K562 (cell line): ENCODE measurements around the gene KATNB1. TPM values are rescaled to one million over a fixed set of nuclear protein-coding genes. Genes with fewer than 3 reads are reported as not detected.

Source experiments
- ATAC-seq: fragments of 200-7000 bp; cut with Tn5 transposase; 3 replicates; pipeline ENCODE4 v1.9.1; 2020; ENCODE audit warnings: moderate library complexity
- BruUV-seq: library from RNA; stranded (reverse); fragments of 400-500 nt; replicated peaks from 2 replicates; lab custom pipeline; 2021; lab: Mats Ljungman, UMichigan
- CTCF ChIA-PET: fragments of 300-600 bp; formaldehyde crosslinking; extraction: SDS; loops from one replicate; lab custom pipeline; 2021; ENCODE audit warnings: low intra/inter-chr PET ratio; lab: Yijun Ruan, JAX
- POLR2A ChIA-PET: fragments of 300-600, 350-650 bp; sonication (Branson Sonifier 250); formaldehyde crosslinking; extraction: SDS; loops from one replicate; lab custom pipeline; 2021; ENCODE audit warnings: antibody characterized with exemption, inconsistent platforms; lab: Yijun Ruan, JAX
- DNase-seq, 4 experiments: peaks; one replicate each; pipeline versions ENCODE4 v3.0.0 to v3.0.0-alpha.2; 2011 to 2018; ENCODE audit warnings: low spot score in 3 of 4, mixed read lengths in 3 of 4; ENCODE audit errors: extremely low read depth in 1 of 4
- FAIRE-seq: peaks from 2 replicates; lab custom pipeline; 2011; peaks lifted over from hg19 to GRCh38; lab: Jason Lieb, UNC
- H2AFZ ChIP-seq: 2 replicates; pipeline ENCODE4 v1.6.0; 2011; ENCODE audit warnings: low read depth, low read length, control low read depth, inconsistent platforms
- H3K27ac ChIP-seq: fragments of 200-600 bp; 3 replicates; pipeline ENCODE4 v1.8.0; 2011; ENCODE audit warnings: low read depth, mild to moderate bottlenecking, control low read depth, inconsistent platforms, low read length, moderate library complexity, mixed read lengths; ENCODE audit errors: extremely low read depth
- H3K27me3 ChIP-seq, 2 experiments: fragments of 300-600 bp in 1 of 2; 2 replicates in 1 of 2; 3 replicates in 1 of 2; pipeline versions ENCODE4 v1.6.0 to v1.8.0; 2011; ENCODE audit warnings: inconsistent platforms in 2 of 2, low read length in 2 of 2, mild to moderate bottlenecking in 1 of 2, mixed read lengths in 1 of 2, moderate library complexity in 1 of 2; ENCODE audit not compliant: control insufficient read depth in 2 of 2, insufficient read depth in 2 of 2
- H3K36me3 ChIP-seq: fragments of 300-600 bp; 3 replicates; pipeline ENCODE4 v1.8.0; 2011; ENCODE audit warnings: mild to moderate bottlenecking, low read length, inconsistent platforms; ENCODE audit not compliant: control insufficient read depth, insufficient read depth
- H3K4me1 ChIP-seq, 2 experiments: fragments of 200-600 bp in 1 of 2; replicated peaks in 1 of 2; 2 replicates in 1 of 2; 3 replicates in 1 of 2; pipeline versions ENCODE4 v1.5.1 to v1.8.0; 2011; ENCODE audit warnings: inconsistent platforms in 2 of 2, low read length in 2 of 2, mild to moderate bottlenecking in 1 of 2, mixed read lengths in 1 of 2, moderate library complexity in 1 of 2; ENCODE audit not compliant: control insufficient read depth in 2 of 2, insufficient read depth in 2 of 2
- H3K4me2 ChIP-seq: 2 replicates; pipeline ENCODE4 v1.6.1; 2011; ENCODE audit warnings: low read length, control low read depth, inconsistent platforms, mixed read lengths; ENCODE audit not compliant: insufficient read depth
- H3K4me3 ChIP-seq: fragments of 200-600 bp; sonication (generic), shearing (Covaris generic); 2 replicates; pipeline ENCODE4 v1.5.1; 2016; ENCODE audit warnings: control low read depth, inconsistent platforms
- H3K79me2 ChIP-seq: fragments of 200-600 bp; 3 replicates; pipeline ENCODE4 v1.8.0; 2011; ENCODE audit warnings: low read length, inconsistent platforms; ENCODE audit not compliant: control insufficient read depth, insufficient read depth
- H3K9ac ChIP-seq, 2 experiments: 2 replicates each; pipeline versions ENCODE4 v1.6.0 to v1.6.1; 2011; ENCODE audit warnings: low read depth in 2 of 2, low read length in 2 of 2, control low read depth in 1 of 2, inconsistent platforms in 1 of 2, mild to moderate bottlenecking in 1 of 2, mixed read lengths in 1 of 2; ENCODE audit not compliant: insufficient read depth in 1 of 2
- H3K9me1 ChIP-seq: one replicate; pipeline ENCODE4 v1.6.0; 2011; ENCODE audit warnings: inconsistent platforms, mild to moderate bottlenecking, low read length, moderate library complexity; ENCODE audit not compliant: control insufficient read depth, insufficient read depth
- H3K9me3 ChIP-seq: replicated peaks from 2 replicates; pipeline ENCODE4 v1.5.1; 2011; ENCODE audit warnings: low read depth, low read length, inconsistent platforms; ENCODE audit not compliant: control insufficient read depth, insufficient read depth
- H4K20me1 ChIP-seq: replicated peaks from 2 replicates; pipeline ENCODE4 v1.6.1; 2011; ENCODE audit warnings: low read length, inconsistent platforms, mixed read lengths; ENCODE audit not compliant: control insufficient read depth, insufficient read depth
- ADNP ChIP-seq: fragments of 200-800 bp; sonication (Bioruptor generic); IDR thresholded peaks from 2 replicates; pipeline ENCODE4 v1.6.1; 2016; ENCODE audit warnings: missing genetic modification characterization, missing compliant biosample characterization
- EGR1 ChIP-seq: fragments of 450-650 bp; conservative IDR thresholded peaks from 2 replicates; pipeline ENCODE4 v1.6.1; 2017; ENCODE audit warnings: mild to moderate bottlenecking
- HIVEP1 ChIP-seq: fragments of 250-450 bp; sonication (Bioruptor Pico); IDR thresholded peaks from 2 replicates; pipeline ENCODE4 v1.4.0; 2020; ENCODE audit warnings: mild to moderate bottlenecking
- IFI16 ChIP-seq: fragments of 250-450 bp; sonication (Bioruptor Pico); IDR thresholded peaks from 2 replicates; pipeline ENCODE4 v2.1.2; 2022; ENCODE audit warnings: mild to moderate bottlenecking, inconsistent platforms
- POLR2G ChIP-seq: fragments of 200-400 bp; formaldehyde crosslinking; IDR thresholded peaks from 2 replicates; pipeline ENCODE4 v1.6.1; 2017; ENCODE audit warnings: low read depth, mild to moderate bottlenecking, antibody characterized with exemption, low read length, moderate library complexity
- U2AF1 ChIP-seq: fragments of 200-400 bp; formaldehyde crosslinking; optimal IDR thresholded peaks from 2 replicates; pipeline ENCODE3; 2017; ENCODE audit warnings: mild to moderate bottlenecking, low read depth, low read length, moderate library complexity
- WGBS: fragments of 100-300 bp; shearing (Covaris generic); methylation state at CpG from one replicate; pipeline ENCODE4 v1.1.6; 2016; ENCODE audit warnings: low coverage, mixed read lengths; ENCODE audit not compliant: insufficient coverage; ENCODE audit errors: missing lambda C conversion rate; 5-methylcytosine and 5-hydroxymethylcytosine counted together
- in situ Hi-C: fragments of 300-500 bp; cut with MboI; formaldehyde crosslinking; loops from 4 replicates; pipeline ENCODE4 v1.15.0; 2018; ENCODE audit warnings: inconsistent platforms, mixed read lengths
- intact Hi-C: fragments of 100-400 bp; cut with micrococcal nuclease; formaldehyde crosslinking; loops from 2 replicates; pipeline ENCODE4 v1.14.2; 2022
- polyA plus RNA-seq, 8 experiments: library from polyadenylated mRNA; depleted of rRNA in 4 of 8; stranded (reverse) in 5 of 8; unstranded in 3 of 8; fragments of >200 nt; fragmentation: Nextera tagmentation in 2 of 8; fragmentation: Illumina TruSeq in 1 of 8; extraction: Ambion mirVana in 2 of 8; extraction: Trizol in 1 of 8; gene quantifications; 2 replicates each; pipeline versions ENCODE4 v1.2.1 to v1.2.3, GENCODE V29; 2011 to 2014; ENCODE audit warnings: inconsistent platforms in 1 of 8, missing spikeins in 1 of 8
- total RNA-seq, 7 experiments: library from RNA; depleted of rRNA in 6 of 7; stranded (reverse); fragments of >200 nt in 6 of 7; fragmentation: Illumina TruSeq in 2 of 7; extraction: Trizol in 2 of 7; gene quantifications; 2 replicates each; pipeline versions ENCODE4 v1.2.1 to v1.2.3, GENCODE V29; 2011 to 2021; ENCODE audit warnings: low replicate concordance in 1 of 7
- TF ChIP-seq, protein P1 (sequence below): sonication (generic); formaldehyde crosslinking; IDR thresholded peaks from 2 replicates; pipeline ENCODE4 v1.8.1; 2023; ENCODE audit warnings: mild to moderate bottlenecking, missing genetic modification reagents
- TF ChIP-seq, protein P2 (sequence below): fragments of 450-650 bp; formaldehyde crosslinking; conservative IDR thresholded peaks from 2 replicates; pipeline ENCODE4 v1.4.0; 2022; ENCODE audit warnings: mild to moderate bottlenecking, missing genetic modification characterization

KATNB1 gene
- total and polyA plus RNA-seq, 9 of the 15 experiments (the other 6 are each of a cell fraction or from before 2014, with no cell fraction given) = 1.2 to 52.6 (median 21.9) TPM

GRCh38 chr16:57758331-57759117 lies 23.0 kb downstream of the KATNB1 start:
- intact Hi-C loops = no loop called here
- Histone ChIP-seq H2AFZ (no peak overlapping the region), H3K79me2 (no peaks in the 10 kb centered on the region), H3K4me2 (no peak overlapping the region)
- TF ChIP-seq, protein P1, sequence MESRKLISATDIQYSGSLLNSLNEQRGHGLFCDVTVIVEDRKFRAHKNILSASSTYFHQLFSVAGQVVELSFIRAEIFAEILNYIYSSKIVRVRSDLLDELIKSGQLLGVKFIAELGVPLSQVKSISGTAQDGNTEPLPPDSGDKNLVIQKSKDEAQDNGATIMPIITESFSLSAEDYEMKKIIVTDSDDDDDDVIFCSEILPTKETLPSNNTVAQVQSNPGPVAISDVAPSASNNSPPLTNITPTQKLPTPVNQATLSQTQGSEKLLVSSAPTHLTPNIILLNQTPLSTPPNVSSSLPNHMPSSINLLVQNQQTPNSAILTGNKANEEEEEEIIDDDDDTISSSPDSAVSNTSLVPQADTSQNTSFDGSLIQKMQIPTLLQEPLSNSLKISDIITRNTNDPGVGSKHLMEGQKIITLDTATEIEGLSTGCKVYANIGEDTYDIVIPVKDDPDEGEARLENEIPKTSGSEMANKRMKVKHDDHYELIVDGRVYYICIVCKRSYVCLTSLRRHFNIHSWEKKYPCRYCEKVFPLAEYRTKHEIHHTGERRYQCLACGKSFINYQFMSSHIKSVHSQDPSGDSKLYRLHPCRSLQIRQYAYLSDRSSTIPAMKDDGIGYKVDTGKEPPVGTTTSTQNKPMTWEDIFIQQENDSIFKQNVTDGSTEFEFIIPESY (CRISPR knock-in tag) = 0 out of 2 replicates have a peak, but pooled peaks have one; percentile 52
- TF ChIP-seq HIVEP1 (CRISPR knock-in tag) (no peak), U2AF1 (no peak), IFI16 (CRISPR knock-in tag) (no peak), ADNP (no peak), POLR2G (peak; percentile 63), EGR1 (0 out of 2 replicates have a peak, but pooled peaks have one; percentile 14)
- TF ChIP-seq, protein P2, sequence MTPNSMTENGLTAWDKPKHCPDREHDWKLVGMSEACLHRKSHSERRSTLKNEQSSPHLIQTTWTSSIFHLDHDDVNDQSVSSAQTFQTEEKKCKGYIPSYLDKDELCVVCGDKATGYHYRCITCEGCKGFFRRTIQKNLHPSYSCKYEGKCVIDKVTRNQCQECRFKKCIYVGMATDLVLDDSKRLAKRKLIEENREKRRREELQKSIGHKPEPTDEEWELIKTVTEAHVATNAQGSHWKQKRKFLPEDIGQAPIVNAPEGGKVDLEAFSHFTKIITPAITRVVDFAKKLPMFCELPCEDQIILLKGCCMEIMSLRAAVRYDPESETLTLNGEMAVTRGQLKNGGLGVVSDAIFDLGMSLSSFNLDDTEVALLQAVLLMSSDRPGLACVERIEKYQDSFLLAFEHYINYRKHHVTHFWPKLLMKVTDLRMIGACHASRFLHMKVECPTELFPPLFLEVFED = no peak
- TF ChIP-seq, all 486 proteins: peak for 3
- no peaks in the 10 kb centered on the region for H3K9me1 ChIP-seq
- in situ Hi-C loops = loop anchor here (10.0 kb wide), 1 partner anchor 246 kb away; the partner anchor contains the start of genes USB1 and ZNF319
- DNase-seq = no peak
- H3K9ac ChIP-seq = peak overlapping the region in 1 of 2 experiments; percentile 65; a peak in 1 of 4 replicates
- H3K4me3 ChIP-seq = no peak overlapping the region
- no peaks in the 10 kb centered on the region for H3K27me3 ChIP-seq
- BruUV-seq = TSS peak; percentile 75
- no peak for ATAC-seq
- no peak for FAIRE-seq
- H3K9me3 ChIP-seq = no peaks in the 10 kb centered on the region
- ChIA-PET POLR2A (interaction anchor here (0.6 kb wide), 2 partner anchors 194 to 339 kb away, joined by 3 read pairs; no protein-coding TSS in a partner anchor), CTCF (interaction anchor here (1.6 to 1.7 kb wide), 2 partner anchors 104 to 242 kb away, joined by 5 to 7 read pairs; partner anchors contain the start of genes USB1 and ZNF319)
- peaks cover 0 to 56% of the 10 kb centered on the region in 2 experiments; a peak in 3 of 5 replicates for H3K4me1 ChIP-seq
- peaks cover 85% of the 10 kb centered on the region; the same call in 2 of the 3 replicates for H3K36me3 ChIP-seq
- no peak overlapping the region for H3K27ac ChIP-seq
- peaks cover 4% of the 10 kb centered on the region for H4K20me1 ChIP-seq
- WGBS = 84% methylated on average over 26 of the region's 33 CpGs
